Adrenal gland (tissue), 12 donors: Measurements from ENCODE around the gene HYAL2. TPM values are rescaled to one million over a fixed set of nuclear protein-coding genes. Genes with fewer than 3 reads are reported as not detected.

ENCODE experiments used
- DNase-seq, 7 donors: peaks; one replicate each; pipeline ENCODE4 v3.0.0-alpha.2; 2019 to 2020
- H3K27ac ChIP-seq, 5 donors: fragments of 200-600 bp; sonication (generic) in 4 of 5; 1 replicate in 3 of 5; 2 replicates in 2 of 5; pipeline versions ENCODE4 v1.5.1 to v1.8.0; 2016 to 2020; ENCODE audit warnings: mild to moderate bottlenecking in 1 of 5
- H3K27me3 ChIP-seq: fragments of 200-600 bp; 2 replicates; pipeline ENCODE4 v1.8.0; 2021
- H3K36me3 ChIP-seq, 2 donors: fragments of 200-600 bp; replicated peaks in 1 of 2; 1 replicate in 1 of 2; 2 replicates in 1 of 2; pipeline versions ENCODE4 v1.5.1 to v1.8.0; 2018 to 2022
- H3K4me1 ChIP-seq, 2 donors: fragments of 200-600 bp; replicated peaks in 1 of 2; 1 replicate in 1 of 2; 2 replicates in 1 of 2; pipeline versions ENCODE4 v1.5.1 to v1.8.0; 2018 to 2021
- H3K4me3 ChIP-seq, 4 donors: fragments of 200-600 bp; sonication (generic) in 3 of 4; one replicate each; pipeline ENCODE4 v1.5.1; 2016 to 2018
- H3K9me3 ChIP-seq, 3 donors: fragments of 200-600 bp; sonication (generic) in 1 of 3; replicated peaks in 1 of 3; 1 replicate in 2 of 3; 2 replicates in 1 of 3; pipeline versions ENCODE4 v1.5.1 to v1.8.0; 2016 to 2021
- POLR2A ChIP-seq, 2 donors: fragments of 450-650 bp; IDR thresholded peaks; one replicate each; pipeline ENCODE4 v1.6.1; 2017; ENCODE audit warnings: antibody characterized with exemption in 2 of 2, mild to moderate bottlenecking in 2 of 2, moderate library complexity in 1 of 2
- WGBS, 4 donors: extraction: QIAGEN DNeasy Blood & Tissue Kit in 2 of 4; methylation state at CpG; one replicate each; pipeline versions ENCODE4 v1.1.5 to v1.1.7; 2013 to 2017; 5-methylcytosine and 5-hydroxymethylcytosine counted together
- intact Hi-C, 2 donors: fragments of 100-400 bp; cut with DNase I; formaldehyde crosslinking; loops; one replicate each; pipeline versions ENCODE4 v1.14.1 to v1.15.0; 2022 to 2023
- polyA plus RNA-seq, 3 donors: library from polyadenylated mRNA; stranded (reverse); fragments of 200-250 nt in 2 of 3; fragments of 350-450 nt in 1 of 3; fragmentation: Illumina TruSeq in 1 of 3; extraction: RNeasy Lipid Tissue Mini Kit (QIAGEN cat#74804) in 1 of 3; gene quantifications; one replicate each; pipeline ENCODE4 v1.2.3, GENCODE V29; 2013 to 2014
- total RNA-seq, 9 donors: library from RNA; depleted of rRNA in 4 of 9; stranded (reverse); fragments of >200 nt in 4 of 9; fragments of 120-200 nt in 1 of 9; fragmentation: NEBNext Ultra II Directional in 1 of 9; extraction: Animal tissue kit (Norgen Biotek cat#: 25700) in 1 of 9; gene quantifications; one replicate each; pipeline versions ENCODE4 v1.1.0 to v1.2.4, GENCODE V29; 2013 to 2023
- TF ChIP-seq, protein P1 (sequence below), 6 experiments: fragments of 450-650 bp in 4 of 6; fragments of 200-600 bp in 2 of 6; sonication (generic) in 1 of 6; IDR thresholded peaks; 1 replicate in 5 of 6; 2 replicates in 1 of 6; pipeline versions ENCODE4 v1.5.1 to v1.8.0; 2016 to 2021; ENCODE audit warnings: antibody characterized with exemption in 6 of 6, mild to moderate bottlenecking in 2 of 6, moderate library complexity in 1 of 6
- donor health status: healthy with polysubstance abuse.
- donor health status: Bipolar disorder and iron deficiency.
- donor health status: DM: yes; HTN: yes; CAD: no.
- donor health status: DM: no; HTN: no; CAD: no.
- donor health status: DM: no; HTN: no; CAD: no.
- donor health status: DM: yes; HTN: yes; CAD: no.

HYAL2 gene
- total and polyA plus RNA-seq, 12 donors, result 28.0 to 186 (median 99.8) TPM

DNA sequence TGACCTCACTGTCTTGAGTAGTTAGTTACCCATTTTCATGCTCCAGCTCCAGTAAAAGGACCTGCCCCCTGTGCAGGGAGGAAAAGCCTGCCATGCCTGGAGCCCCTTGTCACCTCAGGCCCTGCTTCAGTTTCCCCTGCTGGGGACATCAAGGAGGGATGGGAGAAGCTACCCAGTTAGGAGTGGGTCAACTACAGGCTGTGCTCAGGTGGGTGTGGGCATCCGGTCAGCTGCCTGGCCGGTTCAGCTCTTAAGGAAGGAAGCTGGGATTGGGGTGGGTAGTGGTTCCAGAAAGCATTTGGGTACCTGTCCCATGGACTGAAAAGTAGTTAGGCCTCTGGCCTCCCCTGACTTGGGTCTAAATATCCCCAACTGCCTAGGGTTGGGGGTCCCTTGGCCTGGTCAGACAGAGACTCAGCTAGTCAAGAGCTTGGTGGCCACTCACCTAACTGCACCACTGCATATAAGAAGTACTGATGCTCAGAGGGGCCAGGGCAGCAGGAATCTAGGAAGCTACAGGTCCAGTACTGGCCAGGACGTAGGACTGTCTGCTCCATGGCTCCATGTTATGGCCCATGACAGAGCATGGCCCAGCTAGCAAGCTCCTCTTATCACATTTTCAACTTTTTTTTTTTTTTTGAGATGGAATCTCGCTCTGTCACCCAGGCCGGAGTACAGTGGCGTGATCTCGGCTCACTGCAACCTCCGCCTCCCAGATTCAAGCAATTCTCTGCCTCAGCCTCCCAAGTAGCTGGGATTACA is 43.1 kb downstream of the HYAL2 start:
- DNase-seq, result peak in 2 of 7 donors; percentile 8 to 21
- no peaks in the 10 kb centered on the region for H3K9me3 ChIP-seq
- no peak overlapping the region for H3K4me3 ChIP-seq
- peaks cover 0 to 7% of the 10 kb centered on the region in 2 donors for H3K4me1 ChIP-seq
- H3K36me3 ChIP-seq, result peaks cover 0 to 24% of the 10 kb centered on the region in 2 donors
- peaks cover 4% of the 10 kb centered on the region for H3K27me3 ChIP-seq
- no peak overlapping the region for H3K27ac ChIP-seq
- no peak for TF ChIP-seq POLR2A (IDR thresholded peaks at IDR 0.05)
- TF ChIP-seq, protein P1, sequence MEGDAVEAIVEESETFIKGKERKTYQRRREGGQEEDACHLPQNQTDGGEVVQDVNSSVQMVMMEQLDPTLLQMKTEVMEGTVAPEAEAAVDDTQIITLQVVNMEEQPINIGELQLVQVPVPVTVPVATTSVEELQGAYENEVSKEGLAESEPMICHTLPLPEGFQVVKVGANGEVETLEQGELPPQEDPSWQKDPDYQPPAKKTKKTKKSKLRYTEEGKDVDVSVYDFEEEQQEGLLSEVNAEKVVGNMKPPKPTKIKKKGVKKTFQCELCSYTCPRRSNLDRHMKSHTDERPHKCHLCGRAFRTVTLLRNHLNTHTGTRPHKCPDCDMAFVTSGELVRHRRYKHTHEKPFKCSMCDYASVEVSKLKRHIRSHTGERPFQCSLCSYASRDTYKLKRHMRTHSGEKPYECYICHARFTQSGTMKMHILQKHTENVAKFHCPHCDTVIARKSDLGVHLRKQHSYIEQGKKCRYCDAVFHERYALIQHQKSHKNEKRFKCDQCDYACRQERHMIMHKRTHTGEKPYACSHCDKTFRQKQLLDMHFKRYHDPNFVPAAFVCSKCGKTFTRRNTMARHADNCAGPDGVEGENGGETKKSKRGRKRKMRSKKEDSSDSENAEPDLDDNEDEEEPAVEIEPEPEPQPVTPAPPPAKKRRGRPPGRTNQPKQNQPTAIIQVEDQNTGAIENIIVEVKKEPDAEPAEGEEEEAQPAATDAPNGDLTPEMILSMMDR (IDR thresholded peaks at IDR 0.05), result no peak
- intact Hi-C loops, result loop anchor here (5.0 to 10.0 kb wide), 2 partner anchors 87 to 155 kb away; partner anchors contain the start of gene GNAT1 (in 1 of the 2)
- WGBS, 4 donors, result 88 to 95% (median 91%) methylated on average over 6 to 8 of the region's 8 CpGs

DNA sequence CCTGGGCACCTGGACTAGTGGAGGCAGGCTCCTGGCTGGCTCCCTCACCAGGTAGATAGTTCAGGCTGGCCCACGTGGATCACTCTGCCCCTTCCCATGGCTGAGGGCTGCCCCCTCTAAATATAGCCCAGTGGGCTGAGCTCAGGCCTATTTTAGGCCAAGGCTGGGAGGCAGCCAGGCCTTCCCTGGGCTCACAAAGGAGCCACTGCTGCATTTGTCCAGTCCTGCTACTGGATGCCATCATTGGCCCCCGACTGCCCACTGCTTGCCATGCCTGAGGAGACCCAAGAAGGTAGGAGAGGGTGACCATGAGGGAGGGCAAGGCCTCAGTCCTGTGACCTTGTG is 43.7 kb downstream of the HYAL2 start, which contains the start of gene LSMEM2:
Gene LSMEM2, plus strand, starts transcription at position 208 of the 345 bp plus-strand sequence. Its CDS starts 27 bp downstream, at position 235.
- peaks cover 0 to 12% of the 10 kb centered on the region in 2 donors for H3K4me1 ChIP-seq
- H3K4me3 ChIP-seq, result no peak within 1 kb of the TSS
- WGBS, 4 donors, result 40 to 100% (median 44%) methylated on average over 1 to 2 of the region's 2 CpGs
- H3K36me3 ChIP-seq, result peaks cover 0 to 27% of the 10 kb centered on the region in 2 donors
- intact Hi-C loops, result loop anchor here in 1 of 2 donors (5.0 to 10.0 kb wide), 2 partner anchors 87 to 154 kb away; partner anchors contain the start of gene GNAT1
- H3K27ac ChIP-seq, result no peak within 1 kb of the TSS
- TF ChIP-seq, protein P1 (IDR thresholded peaks at IDR 0.05), result no peak
- no peak for TF ChIP-seq POLR2A (IDR thresholded peaks at IDR 0.05)
- DNase-seq, result peak in 1 of 7 donors; percentile 21
- H3K27me3 ChIP-seq, result peaks cover 4% of the 10 kb centered on the region
- no peaks in the 10 kb centered on the region for H3K9me3 ChIP-seq

DNA sequence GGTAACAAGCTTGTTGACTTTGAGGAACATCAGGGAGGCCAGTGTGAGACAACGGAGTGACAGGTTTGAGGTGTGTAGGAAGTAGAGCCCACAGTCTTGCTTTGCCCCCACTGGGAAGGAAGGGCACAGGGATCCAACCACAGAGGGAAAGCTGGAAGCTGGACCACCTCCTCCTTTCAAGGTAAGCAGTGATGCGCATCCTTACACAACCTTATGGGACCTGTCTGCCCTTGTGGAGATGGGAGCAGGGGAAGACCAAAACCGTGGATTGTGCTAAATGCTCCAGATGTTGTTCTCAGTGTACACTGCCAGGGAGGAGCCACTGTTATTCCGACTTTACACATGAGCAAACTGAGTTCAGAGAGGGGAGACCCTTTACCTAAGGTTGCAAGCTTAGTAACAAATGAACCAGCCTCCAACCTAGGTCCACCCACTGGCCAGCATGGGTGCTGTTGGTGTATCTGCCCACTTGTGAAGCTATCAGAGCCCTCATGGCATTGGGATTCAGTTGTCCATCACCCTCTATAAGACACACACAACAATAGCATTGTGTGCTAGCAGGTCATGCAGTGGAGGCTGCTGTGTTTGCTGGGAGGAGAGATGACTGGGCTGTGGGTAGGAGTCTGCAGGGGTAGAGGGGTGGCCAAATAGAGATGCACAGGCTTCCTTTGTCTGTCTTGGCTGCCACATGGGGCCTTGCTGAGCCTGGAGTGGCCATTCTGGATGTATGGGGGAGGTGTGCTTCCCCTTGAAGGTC is 44.2 kb downstream of the HYAL2 start:
- no peak for DNase-seq
- H3K27me3 ChIP-seq, result peaks cover 4% of the 10 kb centered on the region
- intact Hi-C loops, result loop anchor here in 1 of 2 donors (5.0 to 10.0 kb wide), 2 partner anchors 86 to 154 kb away; partner anchors contain the start of gene GNAT1
- no peak overlapping the region for H3K27ac ChIP-seq
- 81 to 87% (median 85%) methylated on average over 3 to 4 of the region's 4 CpGs for WGBS, 4 donors
- H3K4me3 ChIP-seq, result no peak overlapping the region
- TF ChIP-seq, protein P1 (IDR thresholded peaks at IDR 0.05), result no peak
- no peak for TF ChIP-seq POLR2A (IDR thresholded peaks at IDR 0.05)
- H3K9me3 ChIP-seq, result no peaks in the 10 kb centered on the region
- H3K4me1 ChIP-seq, result peaks cover 5 to 18% of the 10 kb centered on the region in 2 donors
- H3K36me3 ChIP-seq, result peaks cover 0 to 33% of the 10 kb centered on the region in 2 donors

DNA sequence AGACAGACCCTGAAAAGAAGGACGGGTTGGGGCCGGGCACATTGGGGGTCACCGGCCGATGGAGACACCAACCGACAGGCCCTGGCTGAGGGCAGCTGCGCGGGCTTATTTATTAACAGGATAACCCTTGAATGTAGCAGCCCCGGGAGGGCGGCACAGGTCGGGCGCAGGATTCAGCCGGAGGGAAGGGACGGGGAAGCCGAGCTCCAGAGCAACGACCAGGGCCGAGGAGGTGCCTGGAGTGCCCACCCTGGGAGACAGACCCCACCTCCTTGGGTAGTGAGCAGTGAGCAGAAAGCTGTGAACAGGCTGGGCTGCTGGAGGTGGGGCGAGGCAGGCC is 45.8 kb downstream of the HYAL2 start:
- Histone ChIP-seq H3K4me1 (peaks cover 10 to 33% of the 10 kb centered on the region in 2 donors), H3K27ac (no peak overlapping the region), H3K36me3 (peaks cover 0 to 33% of the 10 kb centered on the region in 2 donors)

More for the DNA sequence above, 45.8 kb downstream of the HYAL2 start:
- TF ChIP-seq, protein P1 (IDR thresholded peaks at IDR 0.05), result no peak
- TF ChIP-seq POLR2A (IDR thresholded peaks at IDR 0.05), result no peak
- no peak overlapping the region for H3K4me3 ChIP-seq
- WGBS, 4 donors, result 85 to 90% (median 86%) methylated on average over 14 to 17 of the region's 17 CpGs
- H3K27me3 ChIP-seq, result peaks cover 4% of the 10 kb centered on the region
- intact Hi-C loops, result loop anchor here in 1 of 2 donors (5.0 to 10.0 kb wide), 2 partner anchors 84 to 152 kb away; partner anchors contain the start of gene GNAT1
- no peaks in the 10 kb centered on the region for H3K9me3 ChIP-seq
- DNase-seq, result peak in 1 of 7 donors; percentile 12
